NCI-H128 (cell line): ENCODE measurements around the gene TNFRSF8.
"Not testable (repeated sequence)": the region's sequence is repeated elsewhere in the genome, so short reads cannot be mapped to it uniquely, and the experiment has no call there.

ENCODE experiments used
- DNase-seq: peaks from one replicate; lab custom pipeline; 2025; ENCODE audit not compliant: unreplicated experiment; lab: John Stamatoyannopoulos, UW

The TNFRSF8 gene

DNA sequence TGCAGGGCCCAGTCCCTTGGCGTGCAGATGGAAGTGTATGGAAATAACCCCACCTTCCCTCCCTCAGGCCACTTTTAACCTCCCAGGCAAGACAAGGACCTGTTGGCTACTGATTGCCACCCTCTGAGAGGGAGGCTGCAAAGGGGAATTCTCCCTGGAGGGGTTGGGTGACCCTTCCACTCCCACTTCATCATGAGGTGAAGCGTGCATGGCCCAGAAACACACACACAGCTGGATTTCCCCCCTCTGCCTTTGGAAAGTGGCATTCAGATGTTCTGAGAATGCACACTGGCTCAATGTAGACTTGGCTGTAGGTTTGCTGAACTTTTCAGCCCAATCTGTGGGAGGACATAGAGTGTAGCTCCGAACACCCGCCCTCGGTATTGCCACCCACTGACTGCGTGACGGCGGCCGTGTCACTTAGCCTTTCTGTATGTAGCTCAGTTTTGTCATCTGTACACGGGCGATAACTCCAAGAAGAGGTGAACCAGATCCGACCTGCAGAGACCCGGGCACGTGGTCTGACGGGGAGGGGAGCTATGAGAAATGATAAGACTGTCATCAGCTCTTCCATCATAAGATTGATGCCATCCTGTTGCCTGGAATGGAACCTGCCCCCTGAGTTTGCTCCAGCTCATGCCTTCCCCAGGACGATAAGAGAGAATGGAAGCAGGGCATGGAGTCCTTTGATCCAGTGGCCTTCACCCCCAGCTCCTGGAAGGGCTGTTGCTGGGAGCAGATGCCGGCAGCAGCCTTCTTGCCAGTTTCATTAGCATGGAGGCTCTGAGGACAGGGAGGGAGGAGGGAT lies 24.5 kb upstream of the TNFRSF8 start:
- DNase-seq, result no peak

- no peak for DNase-seq
Observed at GRCh38 chr1:12039164-12039525, 24.0 kb upstream of the TNFRSF8 start.

DNA sequence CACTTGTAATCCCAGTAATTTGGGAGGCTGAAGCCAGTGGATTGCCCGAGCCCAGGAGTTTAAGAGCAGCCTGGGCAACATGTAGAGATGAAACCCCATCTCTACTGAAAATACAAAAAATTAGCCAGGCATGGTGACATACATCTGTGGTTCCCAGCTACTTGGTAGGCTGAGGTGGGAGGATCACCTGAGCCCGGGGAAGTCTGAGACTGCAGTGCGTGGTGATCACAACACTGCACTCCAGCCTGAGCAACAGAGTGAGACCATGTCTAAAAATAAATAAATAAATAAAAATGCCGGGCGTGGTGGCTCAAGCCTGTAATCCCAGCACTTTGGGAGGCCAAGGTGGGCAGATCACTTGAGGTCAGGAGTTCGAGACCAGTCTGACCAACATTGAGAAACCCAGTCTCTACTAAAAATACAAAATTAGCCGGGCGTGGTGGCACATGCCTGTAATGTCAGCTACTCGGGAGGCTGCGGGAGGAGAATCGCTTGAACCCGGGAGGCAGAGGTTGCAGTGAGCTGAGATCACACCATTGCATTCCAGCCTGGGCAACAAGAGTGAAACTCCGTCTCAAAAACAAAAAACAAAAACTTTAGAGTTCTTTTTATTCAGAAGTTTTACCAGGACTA lies 23.2 kb upstream of the TNFRSF8 start:
- DNase-seq, result not testable (repeated sequence)

GRCh38 chr1:12040457-12041051 lies 22.5 kb upstream of the TNFRSF8 start:
- no peak for DNase-seq

DNA sequence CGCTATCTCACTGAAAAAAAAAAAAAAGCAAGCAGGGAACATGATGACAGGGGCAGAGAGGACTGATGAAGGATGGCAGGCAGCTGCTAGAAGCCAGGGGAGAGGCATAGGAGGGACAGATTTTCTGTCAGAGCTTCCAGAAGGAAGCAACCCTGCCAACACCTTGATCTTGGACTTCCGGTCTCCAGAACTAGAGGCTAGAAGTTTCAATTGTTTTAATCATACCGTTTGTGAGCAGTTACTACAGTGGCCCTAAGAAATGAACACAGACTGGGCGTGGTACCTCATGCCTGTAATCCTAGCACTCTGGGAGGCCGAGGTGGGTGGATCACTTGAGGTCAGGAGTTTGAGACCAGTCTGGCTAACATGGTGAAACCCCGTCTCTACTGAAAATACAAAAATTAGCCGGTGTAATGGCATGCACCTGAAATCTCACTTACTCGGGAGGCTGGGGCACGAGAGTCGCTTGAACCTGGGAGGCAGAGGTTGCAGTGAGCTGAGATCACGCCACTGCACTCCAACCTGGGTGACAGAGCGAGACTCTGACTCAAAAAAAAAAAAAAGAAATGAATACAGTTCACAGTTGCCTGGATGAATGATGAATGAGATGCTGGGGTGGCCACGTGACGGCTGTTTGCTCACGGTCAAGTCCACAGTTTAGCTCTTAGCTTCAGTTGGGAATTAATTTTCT lies 18.8 kb upstream of the TNFRSF8 start:
- not testable (repeated sequence) for DNase-seq

- no peak for DNase-seq
Observed at GRCh38 chr1:12046749-12047119, 16.4 kb upstream of the TNFRSF8 start.

DNA sequence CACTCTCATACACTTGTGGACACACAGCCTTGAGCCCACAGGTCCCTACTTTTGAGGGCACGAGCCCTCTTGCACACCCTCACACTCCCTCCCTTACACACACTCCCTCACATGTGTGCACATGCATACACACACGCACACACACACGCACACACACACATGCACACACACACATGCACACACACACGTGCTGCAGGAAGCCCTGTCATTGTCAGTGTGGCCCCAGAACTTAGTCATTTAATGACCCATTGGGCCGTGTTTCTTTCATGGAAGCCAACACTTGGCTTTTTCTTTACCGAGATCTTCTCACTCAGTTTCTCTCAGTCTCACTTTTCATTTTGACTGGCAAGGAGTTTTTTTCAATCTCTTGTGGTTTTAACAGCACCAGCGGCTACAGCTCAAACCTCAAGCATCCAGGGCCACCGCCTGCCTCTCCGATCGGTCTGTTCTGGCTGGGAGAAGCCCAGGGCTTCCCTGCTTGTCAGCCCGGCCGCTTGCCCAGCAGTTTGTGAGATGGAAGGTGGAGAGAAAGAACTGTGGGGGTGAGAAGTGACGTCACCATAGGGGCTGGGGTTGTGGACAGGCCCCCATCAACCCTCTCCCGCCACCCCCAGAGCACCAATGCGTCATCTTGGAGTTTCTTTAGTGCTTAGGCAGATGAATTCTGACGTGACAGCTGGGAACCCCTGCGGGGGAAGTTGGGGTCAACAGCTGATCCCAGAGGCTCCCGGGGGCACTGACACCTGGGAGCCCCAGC lies 15.8 kb upstream of the TNFRSF8 start:
- no peak for DNase-seq

DNA sequence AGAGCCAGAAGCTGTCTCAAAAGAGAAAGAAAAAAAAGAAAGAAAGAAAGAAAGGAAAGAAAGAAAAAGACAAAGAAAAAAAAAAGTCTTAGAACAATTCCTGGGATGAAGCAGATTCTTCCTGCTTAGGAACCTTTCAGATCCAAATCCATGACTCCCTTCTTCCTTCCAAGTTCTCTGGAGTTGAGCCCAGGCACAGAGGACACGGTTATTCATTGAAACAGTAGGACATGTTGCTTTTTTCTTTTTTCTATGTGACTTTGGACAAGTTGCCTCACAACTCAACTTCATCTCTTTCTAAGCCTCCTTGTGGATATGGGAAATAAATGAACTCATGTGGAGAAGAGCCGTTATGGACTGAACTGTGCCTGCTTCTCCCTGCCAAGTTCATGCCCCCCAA lies 14.7 kb upstream of the TNFRSF8 start:
- no peak for DNase-seq

DNA sequence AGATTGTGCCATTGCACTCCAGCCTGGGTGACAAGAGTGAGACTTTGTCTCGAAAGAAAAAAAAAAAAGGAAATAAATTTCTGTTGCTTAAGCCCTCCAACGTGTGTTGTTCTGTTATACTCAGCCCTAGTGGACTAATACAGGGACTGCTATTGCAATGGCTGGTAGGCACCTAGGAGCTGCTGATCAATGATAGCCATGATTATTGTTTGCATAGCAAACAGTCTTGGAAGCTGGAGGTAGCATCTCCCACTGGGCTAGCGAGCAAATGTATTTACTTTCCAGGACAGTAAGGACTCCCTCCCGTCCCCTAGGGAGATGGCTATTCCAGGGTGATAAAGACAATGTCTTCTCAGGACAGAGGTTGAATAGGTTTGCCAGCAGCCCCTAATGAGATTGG lies 13.5 kb upstream of the TNFRSF8 start:
- DNase-seq, result no peak

- DNase-seq, result no peak
Observed at GRCh38 chr1:12051361-12051760, 11.7 kb upstream of the TNFRSF8 start.

GRCh38 chr1:12052008-12052573 lies 11.0 kb upstream of the TNFRSF8 start:
- DNase-seq, result no peak

- DNase-seq, result no peak
Observed at GRCh38 chr1:12052997-12053686, 10.0 kb upstream of the TNFRSF8 start.

DNA sequence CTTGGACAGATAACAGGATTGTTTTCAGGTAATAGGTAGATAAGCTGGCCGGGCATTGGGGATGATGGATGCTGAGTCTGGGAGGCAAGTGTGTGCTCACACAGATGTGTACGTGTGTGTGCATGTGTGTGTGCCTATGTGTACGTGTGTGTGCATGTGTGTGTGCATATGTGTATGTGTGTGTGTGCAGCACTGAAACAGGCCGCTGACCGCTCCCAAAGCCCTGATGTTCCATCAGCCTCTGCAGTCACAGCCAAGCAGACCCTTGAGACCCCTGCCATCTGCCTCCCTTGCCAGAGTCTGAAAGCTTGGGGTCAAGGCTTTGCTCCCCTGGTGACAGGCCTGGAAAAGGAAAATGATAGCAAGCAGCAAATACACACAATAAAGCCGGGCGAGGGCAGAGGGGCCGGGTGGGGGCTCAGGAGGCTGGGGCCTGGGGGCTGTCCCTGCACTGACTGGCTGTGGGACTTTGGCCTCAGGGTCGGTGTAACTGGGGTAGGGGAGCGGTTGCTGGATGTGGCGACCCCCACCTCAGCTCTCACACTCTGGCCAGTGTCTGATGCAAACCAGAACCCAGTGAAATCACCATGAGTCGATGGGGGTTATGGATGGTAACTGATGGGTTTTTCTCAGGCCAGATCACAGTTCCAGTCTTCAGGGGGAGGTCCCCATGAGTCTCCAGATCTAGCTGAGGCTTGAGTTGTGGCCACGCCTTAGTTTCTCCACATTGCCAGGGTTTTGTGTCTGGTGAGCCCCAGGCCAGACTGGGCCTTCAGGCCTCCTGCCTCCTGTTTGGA lies 9.2 kb upstream of the TNFRSF8 start:
- no peak for DNase-seq

GRCh38 chr1:12055259-12055658 lies 7.8 kb upstream of the TNFRSF8 start:
- DNase-seq, result no peak

DNA sequence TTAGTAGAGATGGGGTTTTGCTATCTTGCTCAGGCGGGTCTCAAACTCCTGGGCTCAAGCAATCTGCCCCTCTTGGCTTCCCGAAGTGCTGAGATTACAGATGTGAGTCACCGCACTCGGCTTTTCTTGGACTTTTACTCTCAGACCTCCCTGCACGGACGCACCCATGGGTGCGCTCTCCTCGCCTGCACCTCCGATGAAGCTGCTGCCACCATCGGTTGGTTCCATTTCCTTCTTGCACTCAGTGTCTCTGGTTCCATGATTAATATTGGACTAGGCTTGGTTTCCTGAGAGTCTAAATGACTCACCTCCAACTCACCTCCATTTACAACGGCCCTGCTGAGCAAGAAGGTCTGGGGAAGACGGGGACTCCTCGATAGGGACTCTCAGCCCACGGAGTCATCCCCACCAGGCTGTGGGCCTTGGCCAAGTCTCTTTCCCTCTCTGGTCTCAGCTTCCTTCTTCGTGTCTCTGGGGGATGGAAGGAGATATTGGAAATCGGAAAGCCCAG lies 6.7 kb upstream of the TNFRSF8 start:
- no peak for DNase-seq

DNA sequence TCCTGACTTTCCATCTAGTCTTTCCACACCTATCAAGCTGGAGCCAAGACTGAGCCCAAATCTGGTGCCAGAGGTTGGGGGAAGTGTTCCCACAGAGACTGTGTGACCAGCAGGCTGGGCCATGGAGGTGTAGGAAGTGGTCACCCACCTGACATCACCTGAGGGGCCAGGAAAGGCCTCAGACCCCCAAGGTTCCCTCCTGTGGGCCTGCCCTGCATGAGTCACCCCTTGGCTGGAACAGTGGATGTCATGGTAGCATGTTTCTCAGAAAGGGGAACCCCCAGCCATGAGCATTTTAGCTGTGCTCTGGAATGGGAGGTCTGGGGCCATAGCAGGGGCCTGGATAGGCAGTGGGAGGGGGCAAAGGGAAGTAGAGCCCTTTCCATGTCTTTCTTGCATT lies 5.7 kb upstream of the TNFRSF8 start:
- no peak for DNase-seq

GRCh38 chr1:12057940-12058687 lies 5.0 kb upstream of the TNFRSF8 start:
- no peak for DNase-seq

DNA sequence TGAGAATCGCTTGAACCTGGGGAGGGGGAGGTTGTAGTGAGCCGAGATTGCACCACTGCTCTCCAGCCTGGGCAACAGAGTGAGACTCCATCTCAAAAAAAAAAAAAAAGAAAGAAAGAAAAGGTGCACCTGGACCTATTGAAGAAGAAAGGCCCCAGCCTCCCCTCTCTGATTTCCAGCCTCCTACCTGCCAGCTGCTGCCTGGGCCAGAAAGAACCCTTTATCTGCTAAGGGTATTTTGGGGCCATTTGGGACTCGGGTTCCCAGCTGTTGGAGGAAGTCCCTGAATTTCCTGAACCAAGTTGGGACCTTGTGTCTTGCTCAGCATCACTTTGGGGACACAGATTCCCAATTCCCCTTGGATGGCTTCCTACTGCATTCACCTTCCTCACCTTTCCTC lies 3.9 kb upstream of the TNFRSF8 start:
- no peak for DNase-seq
